HG03439 (cell line): ENCODE measurements around the gene GLIS2.

Source experiments
- ATAC-seq: cut with Tn5 transposase; IDR thresholded peaks from one replicate; pipeline ENCODE4 v1.9.1; 2021; ENCODE audit warnings: mild to moderate bottlenecking, moderate library complexity; ENCODE audit not compliant: unreplicated experiment

GLIS2 gene

DNA sequence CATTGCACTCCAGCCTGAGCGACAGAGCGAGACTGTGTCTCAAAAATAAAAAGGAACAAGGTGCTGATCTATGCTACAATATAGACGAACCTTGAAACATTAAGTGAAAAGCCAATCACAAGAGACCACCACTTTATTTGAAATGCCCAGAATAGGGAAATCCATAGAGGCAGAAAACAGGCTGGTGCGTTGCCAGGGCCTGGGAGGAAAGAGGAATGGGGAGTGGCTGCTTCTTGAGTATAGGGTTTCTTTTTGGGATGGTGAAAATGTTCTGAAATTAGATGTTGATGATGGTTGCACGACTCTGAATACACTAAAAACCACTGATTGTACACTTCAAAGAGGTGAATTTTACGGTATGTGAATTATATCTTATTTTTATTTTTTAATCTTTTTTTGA lies 20.3 kb upstream of the GLIS2 start:
- ATAC-seq: no peak

- ATAC-seq: no peak
Observed at GRCh38 chr16:4297480-4297879, 18.4 kb upstream of the GLIS2 start.

DNA sequence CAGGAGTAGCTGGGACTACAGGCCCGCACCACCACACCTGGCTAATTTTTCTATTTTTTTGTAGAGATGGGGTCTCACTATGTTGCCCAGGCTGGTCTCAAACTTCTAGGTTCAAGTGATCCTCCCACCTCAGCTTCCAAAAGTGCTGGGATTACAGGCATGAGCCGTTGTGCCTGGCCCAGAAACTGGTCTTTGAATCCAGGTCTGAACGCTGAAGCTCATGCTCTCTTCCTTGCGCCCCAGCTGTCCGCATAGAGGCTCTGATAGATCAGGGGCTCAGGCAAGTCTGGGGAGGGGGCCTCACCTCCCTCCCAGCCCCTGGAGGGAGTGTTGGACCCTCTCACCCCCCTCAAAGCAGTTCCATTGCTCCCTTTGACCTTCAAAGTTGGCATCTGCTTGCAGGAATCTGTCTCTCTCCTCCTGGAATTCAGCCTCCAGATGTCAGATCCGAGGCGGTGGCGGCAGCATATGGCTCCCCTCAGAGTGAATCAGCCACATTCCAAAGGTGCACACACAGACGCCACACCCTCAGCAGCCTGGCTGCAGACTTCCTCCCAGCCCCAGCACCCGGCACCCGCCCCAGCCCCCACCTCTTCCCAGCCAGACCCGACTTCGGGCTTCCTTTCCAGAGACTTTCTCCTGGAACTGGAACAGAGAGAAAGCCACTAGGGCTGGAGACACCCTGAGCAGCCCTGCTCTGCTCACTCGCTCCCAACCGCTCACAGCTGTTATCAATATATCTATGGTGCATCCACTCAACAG lies 16.9 kb upstream of the GLIS2 start:
- no peak for ATAC-seq

- ATAC-seq: no peak
Observed at GRCh38 chr16:4301177-4301576, 14.7 kb upstream of the GLIS2 start.

DNA sequence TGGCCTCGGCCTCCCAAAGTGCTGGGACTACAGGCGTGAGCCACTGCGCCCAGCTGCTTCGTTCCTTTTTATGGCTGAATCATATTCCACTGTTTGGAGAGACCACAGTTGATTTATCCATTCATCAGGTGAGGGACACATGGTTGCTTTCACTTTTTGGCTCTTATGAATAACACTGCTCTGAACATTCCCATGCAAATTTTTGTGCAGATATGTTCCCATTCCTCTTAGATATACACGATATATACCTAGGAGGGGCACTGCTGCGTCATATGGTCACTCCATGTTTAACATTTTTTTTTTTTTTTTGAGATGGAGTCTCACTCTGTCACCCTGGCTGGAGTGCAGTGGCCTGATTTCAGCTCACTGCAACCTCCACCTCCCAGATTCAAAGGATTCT lies 13.9 kb upstream of the GLIS2 start:
- ATAC-seq: no peak

DNA sequence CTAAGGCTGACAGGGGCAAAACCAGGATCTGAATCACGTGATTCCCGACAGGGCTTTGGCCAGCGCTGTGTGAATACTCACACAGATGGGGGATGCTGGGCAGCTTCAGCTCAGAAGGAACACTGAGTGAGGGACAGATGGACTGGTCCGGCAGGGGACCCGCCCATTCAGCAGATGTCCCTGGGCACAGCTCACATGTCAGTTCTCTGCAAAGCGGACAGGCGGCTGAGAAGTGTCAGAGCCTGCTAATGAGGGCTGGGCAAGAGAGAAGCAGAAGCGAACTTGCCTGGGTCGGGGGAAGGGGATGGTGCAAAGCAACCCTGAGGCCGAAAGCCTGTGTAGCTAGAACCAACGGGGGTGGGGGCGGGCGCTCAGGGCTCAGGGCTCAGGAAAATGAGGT lies 11.9 kb upstream of the GLIS2 start:
- no peak for ATAC-seq

DNA sequence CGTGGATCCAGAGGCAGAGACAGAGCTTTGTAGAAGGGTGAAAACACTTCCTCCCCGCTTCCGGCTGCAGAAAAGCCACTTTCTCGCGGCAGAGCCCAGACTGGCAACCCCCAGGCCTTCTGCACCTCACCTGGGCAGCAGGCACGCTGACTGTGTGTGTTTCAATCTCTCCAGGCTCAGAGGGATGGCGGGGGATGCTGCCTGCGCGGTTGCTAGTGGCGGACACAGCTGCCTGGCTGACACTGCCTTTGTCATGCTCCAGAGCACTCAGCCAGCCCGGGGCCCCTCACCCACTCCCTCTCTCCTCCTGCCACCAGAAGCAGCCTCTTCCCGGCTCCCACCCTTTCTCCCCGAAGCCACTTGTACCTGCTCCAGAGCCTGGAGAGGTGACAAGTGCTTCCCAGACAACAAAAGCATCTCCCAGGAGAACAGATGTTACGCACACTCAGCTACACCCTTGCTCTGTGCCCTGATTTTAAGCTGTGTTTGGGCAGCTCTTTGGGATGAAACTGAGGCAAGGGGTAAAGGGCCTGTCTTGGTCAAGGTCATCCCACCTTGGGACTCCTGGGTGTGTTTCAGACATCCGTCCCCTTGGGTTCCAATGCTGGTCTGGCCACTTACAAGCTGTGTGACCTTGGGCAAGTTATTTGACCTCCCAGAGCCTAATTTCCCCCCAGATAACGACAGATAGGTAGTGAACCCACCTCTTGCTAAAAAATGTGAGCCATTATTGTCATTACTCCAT lies 9.2 kb upstream of the GLIS2 start:
- no peak for ATAC-seq

- ATAC-seq: peak; percentile 90
Observed at GRCh38 chr16:4307215-4308037, 8.4 kb upstream of the GLIS2 start.

DNA sequence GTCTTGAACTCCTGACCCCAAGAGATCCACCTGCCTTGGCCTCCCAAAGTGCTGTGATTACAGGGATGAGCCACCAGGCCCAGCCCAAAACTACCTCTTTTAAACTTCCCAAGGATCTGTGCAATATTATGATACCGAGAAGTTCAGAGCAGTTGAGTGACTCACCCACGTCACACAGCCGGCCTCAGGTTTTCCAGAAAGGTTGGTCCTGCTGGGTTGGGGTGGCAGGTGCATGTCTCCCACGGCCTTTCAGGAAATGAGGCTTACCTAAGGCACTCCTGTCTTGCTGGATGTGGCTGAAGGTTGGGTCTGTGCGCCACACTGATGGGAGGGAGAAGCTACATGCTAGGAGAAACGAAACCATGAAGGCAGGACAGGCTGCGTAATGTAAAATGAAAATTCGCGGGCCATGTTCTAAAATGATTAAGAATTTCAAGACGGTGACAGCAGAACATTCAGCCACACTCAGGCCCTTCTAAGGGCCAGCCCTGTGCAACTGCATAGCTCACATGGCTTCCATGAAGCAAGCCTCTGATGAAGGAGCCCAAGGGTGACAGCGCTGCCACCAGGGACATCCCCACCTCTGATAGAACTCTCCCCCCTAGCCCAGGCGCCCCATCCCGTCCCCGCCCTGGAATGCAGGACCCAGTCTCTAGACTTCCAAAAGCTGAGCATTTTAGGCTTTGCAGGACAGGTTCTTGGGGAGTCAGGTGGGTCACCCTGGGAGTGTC lies 6.6 kb upstream of the GLIS2 start:
- no peak for ATAC-seq

DNA sequence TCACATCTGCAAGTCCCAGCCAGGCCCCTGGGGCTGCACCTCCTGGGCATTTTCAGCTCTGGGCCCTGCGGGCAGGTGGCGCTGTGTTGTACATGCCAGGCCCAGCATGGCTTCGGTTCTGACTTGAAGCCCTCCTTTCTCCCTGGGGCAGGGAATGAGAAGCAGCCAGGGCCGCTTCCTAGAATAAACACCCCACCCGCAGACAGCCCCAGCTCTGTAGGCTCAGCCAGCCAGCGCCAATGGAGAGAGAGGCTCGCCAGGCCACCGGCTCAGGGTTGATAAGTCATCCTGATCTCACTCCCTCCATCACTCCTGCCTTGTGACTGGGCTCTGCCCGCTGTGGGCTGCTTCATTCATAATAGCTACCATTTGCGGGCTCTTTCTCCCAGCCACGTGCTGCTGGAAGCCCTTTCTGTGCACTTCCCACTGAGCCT lies 6.0 kb upstream of the GLIS2 start:
- ATAC-seq: no peak

DNA sequence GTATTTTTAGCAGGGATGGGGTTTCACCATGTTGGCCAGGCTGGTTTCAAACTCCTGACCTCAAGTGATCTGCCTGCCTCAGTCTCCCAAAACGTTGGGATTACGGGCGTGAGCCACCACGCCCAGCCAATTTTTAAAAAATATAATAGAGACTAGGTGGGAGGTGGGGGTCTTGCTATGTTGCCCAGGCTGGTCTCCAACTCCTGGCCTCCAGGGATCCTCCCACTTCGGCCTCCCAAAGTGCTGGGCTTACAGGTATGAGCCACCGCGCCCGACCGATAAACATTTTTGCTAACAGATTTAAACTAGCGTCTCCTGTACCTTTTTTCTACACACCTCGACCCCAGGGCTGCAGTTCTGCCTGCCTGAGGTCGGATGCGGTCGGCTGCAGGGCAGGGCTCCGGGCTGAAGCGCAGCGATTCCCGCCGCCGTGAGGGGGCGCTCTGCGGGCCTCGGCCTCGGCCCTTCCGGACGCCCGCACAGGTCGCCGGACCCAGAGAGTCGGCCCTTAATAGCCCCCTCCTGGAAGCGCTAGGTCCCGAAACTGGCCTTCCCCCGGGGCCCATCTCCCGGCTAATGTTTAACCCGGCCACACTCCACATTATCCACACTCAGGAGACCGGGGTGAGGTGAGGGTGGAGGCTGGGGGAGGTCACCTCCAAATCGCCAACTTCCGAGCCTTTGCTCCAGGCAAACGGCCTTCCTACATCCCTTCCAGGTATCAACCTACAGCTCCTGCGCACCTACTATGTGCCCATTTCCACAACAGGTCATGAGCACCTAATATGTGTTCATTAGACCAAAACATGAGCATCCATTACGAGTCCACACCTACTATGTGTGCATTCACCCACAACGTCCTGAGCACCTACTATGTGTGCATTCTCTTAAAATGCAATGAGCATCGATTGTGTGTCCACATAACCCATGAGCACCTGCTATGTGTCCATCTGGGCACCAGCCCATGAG lies 2.0 kb upstream of the GLIS2 start:
- ATAC-seq: no peak

DNA sequence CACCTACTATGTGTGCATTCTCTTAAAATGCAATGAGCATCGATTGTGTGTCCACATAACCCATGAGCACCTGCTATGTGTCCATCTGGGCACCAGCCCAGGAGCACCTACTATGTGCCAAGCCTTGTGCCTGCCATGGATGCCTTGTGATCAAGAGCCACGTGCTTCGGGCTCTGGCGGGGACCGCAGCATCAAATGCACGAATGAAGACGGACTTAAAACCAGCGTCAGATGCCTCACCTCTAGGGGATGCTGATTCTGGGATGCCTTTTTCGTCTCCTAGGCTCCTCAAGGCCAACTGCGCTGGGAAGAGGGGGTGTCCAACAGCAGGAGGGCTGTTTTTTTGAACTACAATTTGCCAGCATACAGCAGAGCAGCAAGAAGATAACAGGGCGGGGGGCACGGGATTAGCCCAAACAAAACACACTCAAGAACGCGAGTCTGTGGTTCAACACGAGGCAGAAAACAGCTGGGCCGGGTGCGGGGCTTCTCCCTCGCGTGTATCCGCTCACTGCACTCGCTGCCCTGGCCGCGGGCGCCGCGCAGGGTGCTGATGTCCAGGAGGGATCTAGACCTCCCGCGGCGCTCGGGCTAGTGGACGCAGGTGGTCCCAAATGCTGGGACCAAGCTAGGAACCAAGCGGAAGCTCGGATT lies 1.2 kb upstream of the GLIS2 start:
- ATAC-seq: no peak

- no peak for ATAC-seq
Observed at GRCh38 chr16:4316108-4316863, 419 bp downstream of the GLIS2 start.

DNA sequence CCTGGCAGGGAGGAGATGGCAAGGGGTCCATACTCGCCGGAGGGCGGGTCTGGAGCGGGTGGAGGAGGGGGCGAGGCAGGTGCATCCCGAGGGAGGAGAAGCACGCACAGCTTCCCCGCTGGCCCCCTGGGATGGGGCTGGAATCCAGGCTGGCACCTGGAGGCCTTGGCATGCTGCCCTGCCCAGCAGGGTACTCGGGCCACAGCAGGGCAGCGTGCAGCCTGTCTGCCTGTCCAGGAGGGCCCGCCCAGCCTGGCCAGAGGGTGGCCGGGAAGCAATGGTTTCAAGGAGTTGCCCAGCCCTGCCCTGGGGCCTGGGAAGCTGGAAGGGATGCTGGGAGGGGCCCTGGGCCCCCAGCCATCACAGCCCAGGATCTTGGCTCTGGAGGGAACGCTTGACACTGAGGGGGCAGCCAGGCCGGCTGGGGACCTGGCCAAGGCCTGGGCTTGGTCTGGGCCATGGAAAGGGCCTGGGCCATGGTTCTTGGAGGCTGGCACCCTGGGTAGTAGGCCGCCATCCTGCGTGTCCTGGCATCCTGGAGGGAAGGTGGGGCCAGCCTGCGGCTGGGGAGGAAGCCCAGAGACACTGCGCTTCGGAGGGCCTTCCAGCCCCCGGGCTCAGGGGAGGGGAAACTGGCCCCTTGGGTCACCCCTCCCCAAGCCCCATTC lies 1.1 kb downstream of the GLIS2 start:
- no peak for ATAC-seq

DNA sequence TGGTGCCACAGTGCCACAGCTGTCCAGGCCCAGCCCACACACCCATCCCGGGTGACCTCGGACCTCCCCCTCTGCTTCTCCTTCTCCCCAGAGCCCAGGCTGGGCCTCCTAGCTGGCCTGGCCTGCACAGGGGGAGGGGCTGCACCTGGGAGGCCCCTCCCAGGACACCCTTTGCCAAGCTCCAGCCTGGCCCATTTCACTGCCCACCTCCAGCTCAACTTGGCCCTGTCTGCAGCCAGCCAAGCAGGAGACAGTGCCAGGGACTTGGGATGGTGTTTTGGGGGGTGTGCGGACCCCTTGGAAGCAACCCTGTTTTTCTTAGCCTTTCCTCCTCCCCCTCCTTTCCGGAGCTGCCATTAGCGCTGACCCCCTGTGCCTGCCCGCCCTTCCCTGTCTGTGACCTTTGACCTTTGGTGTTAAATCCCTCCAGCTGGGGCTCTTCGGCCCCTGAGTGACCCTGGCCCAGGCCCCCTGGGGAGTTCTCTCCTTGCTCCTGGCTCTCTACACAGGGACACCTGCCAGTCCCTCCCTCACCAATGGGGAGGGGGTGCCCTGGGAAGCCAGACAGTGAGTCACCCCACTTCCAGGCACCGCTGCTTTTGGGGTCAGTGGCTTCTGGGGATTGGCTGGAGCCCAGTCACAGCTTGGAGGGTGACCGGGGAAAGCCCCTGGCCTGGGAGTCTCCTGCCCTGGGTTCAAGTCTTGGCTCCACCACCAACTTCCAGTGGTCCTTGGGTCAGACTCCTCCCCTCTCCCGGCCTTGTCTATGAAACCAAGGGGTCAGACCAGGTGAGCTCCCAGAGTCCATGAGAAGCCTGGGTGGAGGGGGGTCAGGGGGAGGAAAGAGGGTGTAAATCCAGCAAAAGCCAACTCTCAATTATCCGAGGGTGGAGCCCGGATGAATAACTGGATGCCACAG lies 1.9 kb downstream of the GLIS2 start:
- ATAC-seq: no peak

DNA sequence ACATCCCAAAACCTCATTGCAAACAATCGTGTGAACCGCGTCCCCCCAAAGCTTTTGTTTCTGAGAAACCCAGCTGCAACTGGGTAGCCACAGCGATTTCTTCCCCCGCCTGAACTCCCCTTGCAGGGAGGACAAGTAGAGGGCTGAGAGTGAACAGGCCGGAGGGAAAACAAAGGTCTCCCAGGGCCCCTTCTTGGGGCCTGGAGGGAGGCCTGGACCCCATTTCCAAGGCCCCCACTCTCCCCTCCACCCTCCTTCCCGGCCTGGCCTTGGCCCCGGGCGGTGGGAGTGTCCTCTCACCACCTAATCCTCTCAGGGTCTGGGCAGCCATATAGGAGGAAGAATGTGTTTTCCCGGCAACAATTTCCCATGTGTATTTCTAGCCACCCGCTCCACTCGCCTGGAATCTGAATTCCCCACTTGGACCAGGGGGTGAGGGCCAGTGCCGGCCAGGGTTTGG lies 2.6 kb downstream of the GLIS2 start:
- no peak for ATAC-seq

DNA sequence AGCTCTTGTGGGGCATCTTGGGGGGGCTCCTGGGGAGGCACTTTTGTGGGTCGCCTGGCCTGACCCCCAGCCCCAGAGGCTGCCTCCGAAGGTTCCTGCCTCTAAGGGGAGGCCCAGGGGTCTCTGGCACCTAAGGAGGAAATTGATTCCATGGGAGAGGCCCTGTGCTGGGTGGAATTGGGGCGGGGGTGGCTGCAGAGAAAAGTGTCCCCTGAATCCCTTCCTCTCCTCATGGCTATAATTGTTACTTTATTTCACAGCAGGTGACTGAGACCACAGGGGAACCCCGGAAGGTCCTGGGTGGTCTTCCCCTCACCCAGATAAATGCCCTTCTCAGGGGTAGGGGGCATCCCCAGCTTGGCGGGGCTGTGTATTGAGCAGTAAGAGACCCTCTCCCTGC lies 3.1 kb downstream of the GLIS2 start:
- no peak for ATAC-seq
